ENCODE results near the gene TPM3.

- TF ChIP-seq PPARA (CRISPR knock-in tag; IDR thresholded peaks at IDR 0.05; ENCODE audit: borderline replicate concordance): no peak
- TF ChIP-seq CSRNP3 (CRISPR knock-in tag; IDR thresholded peaks at IDR 0.05): no peak
- no peak for TF ChIP-seq ARNTL (CRISPR knock-in tag; IDR thresholded peaks at IDR 0.05; ENCODE audit: borderline replicate concordance, low read depth)
- TF ChIP-seq RARB (CRISPR knock-in tag; IDR thresholded peaks at IDR 0.05): no peak
- TF ChIP-seq ZNF565 (CRISPR knock-in tag; conservative IDR thresholded peaks at IDR 0.05; ENCODE audit: low read depth): no peak
- no peak for TF ChIP-seq CSDC2 (CRISPR knock-in tag; IDR thresholded peaks at IDR 0.05)
- TF ChIP-seq PATZ1 (CRISPR knock-in tag; IDR thresholded peaks at IDR 0.05; ENCODE audit: borderline replicate concordance): no peak
- TF ChIP-seq ZC3H10 (CRISPR knock-in tag; IDR thresholded peaks at IDR 0.05): no peak
- TF ChIP-seq CREB5 (CRISPR knock-in tag; IDR thresholded peaks at IDR 0.05; ENCODE audit: low read depth): no peak
- TF ChIP-seq ZFP3 (CRISPR knock-in tag; IDR thresholded peaks at IDR 0.05): no peak
These were observed 9.4 kb downstream of the TPM3 start for GRCh38 chr1:154182344-154183045.

All from SK-N-SH treated with all-trans-retinoic acid at 6 μM for 48 hours (cell line).